ENCODE measurements around the gene HYAL2. TPM values are rescaled to one million over a fixed set of nuclear protein-coding genes. Genes with fewer than 3 reads are reported as not detected.

Gene HYAL2
- total and polyA plus RNA-seq, 9 of the 15 experiments (the other 6 are each of a cell fraction or from before 2014, with no cell fraction given): 0.36 to 22.7 (median 11.4) TPM; not detected in 1

DNA sequence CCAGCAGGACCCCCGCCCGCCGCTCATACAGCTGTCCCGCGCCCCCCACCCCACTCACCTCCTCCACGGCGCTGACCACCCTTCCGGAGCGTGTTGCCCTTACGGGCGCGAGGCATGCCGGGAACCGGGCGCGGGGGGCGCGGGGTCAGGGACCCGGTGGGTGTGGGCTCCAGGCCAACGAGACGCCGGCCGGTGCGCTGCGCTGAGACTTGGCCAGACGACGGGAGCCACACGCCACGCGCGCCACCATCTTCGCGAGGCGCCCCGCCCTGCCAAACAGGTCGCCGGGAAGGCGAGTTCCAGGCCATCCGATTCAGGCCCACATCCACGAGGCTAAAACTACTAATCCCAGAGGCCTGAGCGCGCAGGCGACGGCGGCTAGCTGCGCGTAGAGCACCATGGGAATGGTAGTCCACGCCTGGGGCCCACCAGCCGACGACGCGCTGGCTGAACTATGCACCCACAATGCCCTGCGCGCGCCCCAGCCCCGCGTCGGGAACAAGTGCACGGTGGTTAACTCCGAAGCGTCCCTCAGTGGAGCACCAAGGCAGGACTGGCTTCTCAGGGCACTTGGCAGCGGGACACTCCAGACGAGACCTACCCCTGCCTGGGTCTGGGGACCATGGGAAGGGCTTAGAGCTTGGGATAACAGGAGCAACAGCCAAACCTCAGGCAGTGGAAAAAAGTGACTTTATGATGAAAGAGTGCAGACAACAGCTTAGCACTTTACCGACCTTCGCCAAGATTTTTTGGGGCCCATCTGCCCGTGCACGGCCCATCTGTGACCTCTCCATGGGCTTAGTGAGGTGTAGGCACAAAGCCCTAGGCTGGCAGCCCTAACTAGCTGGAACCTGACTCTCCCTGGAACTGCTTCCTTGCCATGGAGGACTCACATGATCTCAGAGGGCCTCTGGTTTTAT lies 30.1 kb downstream of the HYAL2 start, which contains the start of gene IFRD2 (continued):
- TF ChIP-seq ZNF518B (CRISPR knock-in tag; IDR thresholded peaks at IDR 0.05) (no peak), CCNT2 (IDR thresholded peaks at IDR 0.05; ENCODE audit: borderline replicate concordance, extremely low read depth, insufficient read length, low read depth, low read length) (peak; percentile 57), CREM (IDR thresholded peaks at IDR 0.05; ENCODE audit: low read depth) (peak; percentile 99), ZNF780A (CRISPR knock-in tag; IDR thresholded peaks at IDR 0.05) (no peak; the same call in 1 of the 2 replicates), ETV6 (IDR thresholded peaks at IDR 0.05; ENCODE audit: borderline replicate concordance in 1 of 2, low read depth in 2 of 2, low read length in 1 of 2) (no peak), ETV6 (CRISPR knock-in tag; IDR thresholded peaks at IDR 0.05; ENCODE audit: borderline replicate concordance) (no peak), TSC22D4 (tag; IDR thresholded peaks at IDR 0.05) (no peak), ZNF583 (CRISPR knock-in tag; IDR thresholded peaks at IDR 0.05) (peak; percentile 94), ZNF124 (CRISPR knock-in tag; IDR thresholded peaks at IDR 0.05) (no peak), MEF2D (tag; conservative IDR thresholded peaks at IDR 0.05; ENCODE audit: low read depth) (peak; percentile 56; the same call in 1 of the 2 replicates), CBFA2T3 (IDR thresholded peaks at IDR 0.05) (no peak), NFE2L1 (tag; IDR thresholded peaks at IDR 0.05; ENCODE audit: borderline replicate concordance, low read depth) (no peak), GATAD2A (IDR thresholded peaks at IDR 0.05) (no peak), EZH2 (IDR thresholded peaks at IDR 0.05; ENCODE audit: borderline replicate concordance, low read depth, low read length) (no peak), STAT6 (CRISPR knock-in tag; IDR thresholded peaks at IDR 0.05) (no peak), TAF1 (IDR thresholded peaks at IDR 0.05; ENCODE audit: control insufficient read depth, extremely low read depth, insufficient read depth, low read length, severe bottlenecking) (peak; percentile 67), RBM25 (IDR thresholded peaks at IDR 0.05; ENCODE audit: low read depth, low read length, severe bottlenecking) (no peak), HLTF (IDR thresholded peaks at IDR 0.05) (no peak), MYBL2 (IDR thresholded peaks at IDR 0.05; ENCODE audit: low read depth) (no peak), MYBL2 (CRISPR knock-in tag; IDR thresholded peaks at IDR 0.05; ENCODE audit: borderline replicate concordance) (no peak)
- TF ChIP-seq, protein P1, sequence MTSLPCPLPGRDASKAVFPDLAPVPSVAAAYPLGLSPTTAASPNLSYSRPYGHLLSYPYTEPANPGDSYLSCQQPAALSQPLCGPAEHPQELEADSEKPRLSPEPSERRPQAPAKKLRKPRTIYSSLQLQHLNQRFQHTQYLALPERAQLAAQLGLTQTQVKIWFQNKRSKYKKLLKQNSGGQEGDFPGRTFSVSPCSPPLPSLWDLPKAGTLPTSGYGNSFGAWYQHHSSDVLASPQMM (CRISPR knock-in tag; IDR thresholded peaks at IDR 0.05): no peak
